ENCODE data around the gene GALNT13.

Gene GALNT13

DNA sequence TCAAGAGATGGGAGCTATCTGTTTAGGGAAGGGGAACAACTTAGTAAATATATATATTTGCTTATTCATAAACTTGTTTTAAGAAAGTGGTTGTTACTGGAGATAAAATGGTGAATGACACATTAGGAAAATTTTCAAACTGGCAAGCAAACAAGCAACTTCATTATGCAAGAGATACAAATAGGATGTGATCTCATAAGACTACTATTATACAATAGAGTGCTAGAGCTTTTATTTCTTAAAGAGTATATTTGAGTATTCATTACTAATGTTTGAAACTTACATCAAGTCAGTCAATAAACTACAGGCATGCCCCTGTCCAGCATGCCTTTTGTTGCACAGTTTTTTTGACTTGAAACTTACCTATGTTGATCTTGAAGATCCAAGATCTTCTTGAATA lies 471.6 kb downstream of the GALNT13 start:
- no peak overlapping the region for H3K4me3 ChIP-seq (ENCODE audit: low read depth, low read length)
- POLR2A ChIA-PET = no interaction called here
- DNase-seq (ENCODE audit: low read depth, low spot score) = no peak
- CTCF ChIA-PET = no interaction called here
- TF ChIP-seq, protein P1, sequence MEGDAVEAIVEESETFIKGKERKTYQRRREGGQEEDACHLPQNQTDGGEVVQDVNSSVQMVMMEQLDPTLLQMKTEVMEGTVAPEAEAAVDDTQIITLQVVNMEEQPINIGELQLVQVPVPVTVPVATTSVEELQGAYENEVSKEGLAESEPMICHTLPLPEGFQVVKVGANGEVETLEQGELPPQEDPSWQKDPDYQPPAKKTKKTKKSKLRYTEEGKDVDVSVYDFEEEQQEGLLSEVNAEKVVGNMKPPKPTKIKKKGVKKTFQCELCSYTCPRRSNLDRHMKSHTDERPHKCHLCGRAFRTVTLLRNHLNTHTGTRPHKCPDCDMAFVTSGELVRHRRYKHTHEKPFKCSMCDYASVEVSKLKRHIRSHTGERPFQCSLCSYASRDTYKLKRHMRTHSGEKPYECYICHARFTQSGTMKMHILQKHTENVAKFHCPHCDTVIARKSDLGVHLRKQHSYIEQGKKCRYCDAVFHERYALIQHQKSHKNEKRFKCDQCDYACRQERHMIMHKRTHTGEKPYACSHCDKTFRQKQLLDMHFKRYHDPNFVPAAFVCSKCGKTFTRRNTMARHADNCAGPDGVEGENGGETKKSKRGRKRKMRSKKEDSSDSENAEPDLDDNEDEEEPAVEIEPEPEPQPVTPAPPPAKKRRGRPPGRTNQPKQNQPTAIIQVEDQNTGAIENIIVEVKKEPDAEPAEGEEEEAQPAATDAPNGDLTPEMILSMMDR (IDR thresholded peaks at IDR 0.05; ENCODE audit: insufficient read depth, low read length, missing control alignments) = no peak

DNA sequence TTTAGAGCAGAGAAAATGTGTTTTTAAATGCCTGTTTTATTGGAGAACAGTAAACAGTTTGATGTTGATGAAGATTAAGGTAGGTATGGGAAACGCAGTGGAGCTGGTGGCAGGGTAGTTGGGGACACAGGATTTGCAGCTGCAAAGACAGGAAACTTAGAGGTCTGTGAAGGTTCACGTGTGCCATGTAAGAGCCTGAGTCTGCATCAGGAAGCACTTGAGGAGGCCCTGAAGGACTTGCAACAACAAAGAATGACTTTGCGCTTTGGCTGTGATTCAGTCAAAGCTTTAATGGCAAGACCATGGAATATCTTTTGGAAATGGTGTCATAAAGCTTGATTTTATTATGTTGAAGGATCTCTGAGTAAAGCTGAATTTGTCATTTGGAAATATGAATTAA lies 479.2 kb downstream of the GALNT13 start:
- TF ChIP-seq, protein P1 (IDR thresholded peaks at IDR 0.05; ENCODE audit: insufficient read depth, low read length, missing control alignments) = no peak
- no peak overlapping the region for H3K4me3 ChIP-seq (ENCODE audit: low read depth, low read length)
- CTCF ChIA-PET = no interaction called here
- no peak for DNase-seq (ENCODE audit: low read depth, low spot score)
- POLR2A ChIA-PET = no interaction called here

DNA sequence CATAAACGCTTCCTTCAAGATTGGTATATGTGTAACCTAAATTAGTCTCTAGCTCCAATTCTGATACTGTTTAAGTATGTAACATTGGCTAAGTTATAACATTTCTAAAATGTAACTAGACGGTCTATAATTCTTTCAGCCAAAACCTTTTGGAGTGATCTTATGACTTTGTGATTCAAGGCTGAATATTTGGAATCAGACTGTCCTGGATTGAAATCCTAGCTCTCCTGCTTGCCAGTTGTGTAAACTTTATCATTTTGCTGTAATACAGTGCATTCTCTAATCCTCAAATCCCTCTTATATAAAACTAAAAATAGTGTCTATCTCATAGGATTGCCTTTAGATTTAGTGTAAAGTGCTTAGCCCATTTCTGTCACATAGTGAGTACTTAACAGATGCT lies 489.6 kb downstream of the GALNT13 start:
- TF ChIP-seq, protein P1 (IDR thresholded peaks at IDR 0.05; ENCODE audit: insufficient read depth, low read length, missing control alignments) = no peak
- no peak overlapping the region for H3K4me3 ChIP-seq (ENCODE audit: low read depth, low read length)
- ChIA-PET POLR2A (no interaction called here), CTCF (no interaction called here)
- no peak for DNase-seq (ENCODE audit: low read depth, low spot score)

DNA sequence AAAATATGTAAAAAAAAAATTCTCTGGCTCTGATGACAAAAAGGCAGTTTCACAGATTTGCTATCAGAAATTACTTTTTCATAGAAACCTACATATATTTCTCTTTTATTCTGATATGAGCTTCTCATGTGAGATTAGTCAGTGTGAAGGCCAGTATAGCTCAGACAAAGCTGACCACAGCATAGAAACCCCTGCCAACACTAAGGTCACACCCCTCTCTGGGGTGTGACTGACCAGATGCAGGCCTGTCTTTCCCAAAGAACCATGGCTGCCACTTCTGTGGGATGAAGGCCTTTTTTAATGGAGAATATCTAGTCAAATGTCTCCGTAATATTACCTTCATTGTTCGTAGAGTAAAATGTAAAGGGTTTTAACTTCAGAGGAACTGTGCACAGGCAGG lies 496.4 kb downstream of the GALNT13 start:
- DNase-seq (ENCODE audit: low read depth, low spot score) = no peak
- POLR2A ChIA-PET = no interaction called here
- no peak overlapping the region for H3K4me3 ChIP-seq (ENCODE audit: low read depth, low read length)
- CTCF ChIA-PET = no interaction called here
- TF ChIP-seq, protein P1 (IDR thresholded peaks at IDR 0.05; ENCODE audit: insufficient read depth, low read length, missing control alignments) = no peak

DNA sequence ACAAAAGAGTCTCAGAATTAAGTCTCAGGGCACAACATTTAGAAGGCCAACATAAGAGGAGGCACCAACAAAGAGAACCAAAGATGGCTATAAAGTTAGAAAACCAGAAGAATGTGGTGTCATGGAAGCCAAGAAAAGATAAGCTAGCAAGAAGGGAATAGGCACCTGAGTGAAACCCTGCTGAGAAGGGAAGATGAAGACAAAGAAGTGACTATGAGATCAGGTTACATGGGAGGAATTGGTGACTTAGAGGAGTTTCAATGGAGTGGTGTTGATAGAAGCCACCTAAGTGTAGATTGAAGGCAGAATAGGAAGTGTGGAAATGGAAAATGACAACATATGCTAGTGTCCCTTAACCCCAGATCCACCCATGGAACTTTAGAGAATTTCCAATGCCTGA lies 499.2 kb downstream of the GALNT13 start:
- no peak for DNase-seq (ENCODE audit: low read depth, low spot score)
- ChIA-PET CTCF (no interaction called here), POLR2A (no interaction called here)
- TF ChIP-seq, protein P1 (IDR thresholded peaks at IDR 0.05; ENCODE audit: insufficient read depth, low read length, missing control alignments) = no peak
- H3K4me3 ChIP-seq (ENCODE audit: low read depth, low read length) = no peak overlapping the region

DNA sequence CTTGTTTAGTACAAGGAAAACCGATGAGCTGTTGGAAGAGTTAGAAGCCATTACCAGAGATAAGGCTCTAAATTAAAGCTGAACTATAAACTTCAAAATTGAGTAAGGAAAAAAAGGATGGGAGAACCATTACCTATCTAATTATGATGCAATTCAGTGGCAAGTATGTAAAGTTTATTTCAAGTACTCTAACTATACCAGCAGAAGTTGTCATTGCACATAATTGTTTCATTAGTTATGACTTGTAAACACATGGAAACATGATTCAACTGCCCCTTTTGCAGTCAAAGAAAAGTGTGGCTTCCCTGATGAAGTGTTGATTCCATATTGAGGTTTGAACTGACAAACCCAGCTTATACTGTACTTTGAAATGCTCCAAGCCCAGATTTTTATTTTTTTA lies 502.7 kb downstream of the GALNT13 start:
- CTCF ChIA-PET = no interaction called here
- no peak for DNase-seq (ENCODE audit: low read depth, low spot score)
- TF ChIP-seq, protein P1 (IDR thresholded peaks at IDR 0.05; ENCODE audit: insufficient read depth, low read length, missing control alignments) = no peak
- no peak overlapping the region for H3K4me3 ChIP-seq (ENCODE audit: low read depth, low read length)
- POLR2A ChIA-PET = no interaction called here
